GM19238 (cell line): ENCODE results near the gene GNA12.
"Not testable (repeated sequence)": the region's sequence is repeated elsewhere in the genome, so short reads cannot be mapped to it uniquely, and the experiment has no call there.

Experiments
- DNase-seq: peaks from one replicate; pipeline ENCODE4 v3.0.0; 2011; ENCODE audit warnings: low spot score; ENCODE audit not compliant: insufficient read length

GNA12 gene

DNA sequence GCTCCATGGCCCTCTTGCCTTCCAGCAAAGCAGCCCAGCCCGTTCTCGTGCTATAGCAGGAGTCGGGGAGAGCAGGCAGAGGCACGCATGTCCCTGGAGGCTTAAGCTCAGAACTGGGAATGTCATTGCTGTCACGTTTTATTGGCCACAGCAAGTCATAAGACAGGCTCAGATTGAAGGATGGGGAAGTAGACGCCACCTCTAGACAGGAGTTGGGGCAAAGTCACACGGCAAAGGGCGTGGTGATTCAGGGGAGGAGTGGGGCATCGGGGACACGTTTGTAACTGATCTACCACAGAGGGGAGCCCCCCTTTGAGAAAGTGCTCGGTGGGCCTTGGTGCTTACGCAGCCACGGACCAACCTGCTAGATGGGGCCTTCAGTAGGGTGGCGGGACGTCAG, 165.7 kb downstream of the GNA12 start:
- not testable (repeated sequence) for DNase-seq
